ENCODE measurements around the gene HIF1A.
A peak's percentile ranks its signal among the peaks of the same experiment; 100 is the strongest.

The HIF1A gene

GRCh38 chr14:61759878-61760277, 64.6 kb downstream of the HIF1A start:
- DNase-seq (ENCODE audit: low spot score), result no peak
- in situ Hi-C loops (cut with MboI; ENCODE audit: low pct_unique_long_range_greater_than_20kb, low sequenced_read_pairs, unreplicated experiment), result no loop called here
- TF ChIP-seq CTCF (IDR thresholded peaks at IDR 0.05; ENCODE audit: extremely low read depth, insufficient read depth, missing control alignments), result no peak

GRCh38 chr14:61761557-61761956, 66.2 kb downstream of the HIF1A start:
- in situ Hi-C loops (cut with MboI; ENCODE audit: low pct_unique_long_range_greater_than_20kb, low sequenced_read_pairs, unreplicated experiment), result no loop called here
- TF ChIP-seq CTCF (IDR thresholded peaks at IDR 0.05; ENCODE audit: extremely low read depth, insufficient read depth, missing control alignments), result no peak
- DNase-seq (ENCODE audit: low spot score), result no peak

GRCh38 chr14:61761959-61762786, 66.9 kb downstream of the HIF1A start, which contains the start of gene SNAPC1:
SNAPC1 (plus strand) TSS chr14:61762420; CDS start chr14:61762461, 41 bp downstream.
- in situ Hi-C loops (cut with MboI; ENCODE audit: low pct_unique_long_range_greater_than_20kb, low sequenced_read_pairs, unreplicated experiment), result no loop called here
- DNase-seq (ENCODE audit: low spot score), result peak; percentile 97
- TF ChIP-seq CTCF (IDR thresholded peaks at IDR 0.05; ENCODE audit: extremely low read depth, insufficient read depth, missing control alignments), result no peak

- DNase-seq (ENCODE audit: low spot score), result no peak
- in situ Hi-C loops (cut with MboI; ENCODE audit: low pct_unique_long_range_greater_than_20kb, low sequenced_read_pairs, unreplicated experiment), result no loop called here
- no peak for TF ChIP-seq CTCF (IDR thresholded peaks at IDR 0.05; ENCODE audit: extremely low read depth, insufficient read depth, missing control alignments)
Observed at GRCh38 chr14:61764342-61765122, 69.2 kb downstream of the HIF1A start.

- no peak for TF ChIP-seq CTCF (IDR thresholded peaks at IDR 0.05; ENCODE audit: extremely low read depth, insufficient read depth, missing control alignments)
- DNase-seq (ENCODE audit: low spot score), result no peak
- in situ Hi-C loops (cut with MboI; ENCODE audit: low pct_unique_long_range_greater_than_20kb, low sequenced_read_pairs, unreplicated experiment), result no loop called here
Observed at GRCh38 chr14:61765225-61765943, 70.1 kb downstream of the HIF1A start.

- in situ Hi-C loops (cut with MboI; ENCODE audit: low pct_unique_long_range_greater_than_20kb, low sequenced_read_pairs, unreplicated experiment), result no loop called here
- no peak for TF ChIP-seq CTCF (IDR thresholded peaks at IDR 0.05; ENCODE audit: extremely low read depth, insufficient read depth, missing control alignments)
- DNase-seq (ENCODE audit: low spot score), result no peak
Observed at GRCh38 chr14:61766151-61766550, 70.8 kb downstream of the HIF1A start.
